T-helper 22 cell (primary cell): ENCODE measurements around the gene PSMD12.
"Not testable (repeated sequence)": the region's sequence is repeated elsewhere in the genome, so short reads cannot be mapped to it uniquely, and the experiment has no call there.

ENCODE experiments used
- DNase-seq: peaks from one replicate; pipeline ENCODE4 v3.0.0-alpha.2; 2020; ENCODE audit warnings: low read depth

The PSMD12 gene

DNA sequence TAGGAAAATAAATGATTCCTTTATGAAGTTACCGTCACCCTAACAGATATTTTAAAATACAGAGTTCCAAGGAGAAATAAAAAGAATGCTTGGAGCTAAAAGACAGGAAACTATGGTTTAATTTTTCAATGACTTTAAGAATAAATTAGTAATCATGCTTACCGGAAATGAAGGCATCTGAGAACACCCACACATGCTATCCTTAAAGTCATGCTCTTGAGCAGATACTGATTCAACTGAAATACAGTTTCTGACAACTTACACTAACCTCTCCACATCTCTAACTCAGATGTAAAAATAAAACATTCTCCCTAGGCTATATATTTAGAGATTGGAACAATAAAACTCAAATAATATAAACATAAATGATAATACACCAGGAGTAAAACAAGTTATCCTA, 7.8 kb downstream of the PSMD12 start:
- DNase-seq: no peak

DNA sequence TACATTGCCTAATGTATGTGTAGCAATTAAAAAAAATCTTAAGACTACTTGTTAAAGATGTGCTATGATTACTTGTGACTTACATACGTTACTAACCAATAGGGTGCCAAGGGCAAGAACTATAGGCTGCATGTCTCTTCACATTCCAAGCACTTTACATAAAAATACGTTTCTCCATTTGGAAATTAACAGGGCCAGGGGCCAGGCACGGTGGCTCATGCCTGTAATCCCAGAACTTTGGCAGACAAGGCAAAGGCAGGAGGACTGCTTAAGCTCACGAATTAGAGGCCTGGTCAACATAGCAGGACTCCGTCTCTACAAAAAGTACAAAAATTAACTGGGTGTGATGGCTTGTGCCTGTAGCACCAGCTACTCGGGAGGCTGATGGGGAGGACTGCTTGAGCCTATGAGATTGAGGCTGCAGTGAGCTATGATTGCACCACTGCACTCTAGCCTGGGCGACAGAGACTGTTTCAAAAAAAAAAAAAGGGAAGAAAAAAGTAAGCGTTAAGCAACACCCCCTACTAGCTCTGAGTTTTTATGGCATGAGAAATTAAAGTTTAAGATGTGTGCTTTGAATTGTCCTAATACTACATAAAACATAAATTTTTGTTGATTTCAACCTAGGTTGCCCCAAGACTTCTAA, 12.3 kb downstream of the PSMD12 start:
- DNase-seq: no peak

DNA sequence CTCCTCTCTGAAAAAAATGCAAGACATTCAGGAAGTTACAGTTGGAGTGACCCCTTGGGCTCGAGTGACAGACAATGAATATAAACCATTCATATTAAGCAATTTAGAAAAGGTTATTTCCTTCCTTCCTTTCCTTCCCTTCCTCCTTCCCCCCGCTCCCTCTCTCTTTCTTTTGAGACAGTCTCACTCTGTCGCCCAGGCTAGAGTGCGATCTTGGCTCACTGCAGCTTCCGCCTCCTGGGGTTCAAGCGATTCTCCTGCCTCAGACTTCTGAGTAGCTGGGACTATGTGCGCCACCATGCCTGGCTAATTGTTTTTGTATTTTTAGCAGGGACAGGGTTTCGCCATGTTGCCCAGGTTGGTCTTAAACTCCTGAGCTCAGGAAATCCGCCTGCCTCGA, 13.2 kb downstream of the PSMD12 start:
- DNase-seq: no peak

DNA sequence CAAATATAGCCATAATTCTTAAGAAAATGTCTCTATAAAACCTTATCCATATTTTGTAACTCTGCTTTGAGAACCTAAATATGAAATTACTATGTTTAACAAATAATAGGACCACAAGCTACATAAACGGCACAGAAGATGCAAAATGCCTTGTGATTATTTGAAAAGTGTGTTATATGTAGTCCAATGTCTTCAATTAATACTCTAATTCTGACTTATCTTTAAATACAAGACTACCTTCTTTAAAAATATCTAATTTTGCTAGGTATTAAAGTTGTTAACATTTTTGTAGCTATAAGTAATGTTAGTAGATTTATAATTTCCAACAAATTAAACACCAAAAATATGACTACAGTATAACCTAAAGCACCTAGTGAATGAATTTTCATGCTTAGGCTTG, 17.0 kb downstream of the PSMD12 start:
- no peak for DNase-seq

DNA sequence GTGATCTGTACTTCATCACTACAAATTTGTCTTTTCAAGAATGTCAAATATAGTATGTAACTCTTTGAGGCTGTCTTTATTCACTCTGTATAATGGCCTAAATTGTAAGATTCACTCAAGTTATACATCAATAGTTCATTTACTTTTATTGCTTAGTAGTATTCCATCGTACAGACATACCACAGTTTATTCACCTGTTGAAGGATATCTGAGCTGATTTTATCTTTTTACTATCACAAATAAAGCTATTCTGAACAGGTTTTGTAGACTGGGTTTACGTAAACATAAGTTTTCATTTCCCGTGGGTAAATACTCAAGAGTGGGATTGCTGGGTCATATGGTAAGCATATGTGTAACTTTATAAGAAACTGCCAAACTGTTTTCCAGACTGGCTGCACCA, 18.6 kb downstream of the PSMD12 start:
- no peak for DNase-seq

DNA sequence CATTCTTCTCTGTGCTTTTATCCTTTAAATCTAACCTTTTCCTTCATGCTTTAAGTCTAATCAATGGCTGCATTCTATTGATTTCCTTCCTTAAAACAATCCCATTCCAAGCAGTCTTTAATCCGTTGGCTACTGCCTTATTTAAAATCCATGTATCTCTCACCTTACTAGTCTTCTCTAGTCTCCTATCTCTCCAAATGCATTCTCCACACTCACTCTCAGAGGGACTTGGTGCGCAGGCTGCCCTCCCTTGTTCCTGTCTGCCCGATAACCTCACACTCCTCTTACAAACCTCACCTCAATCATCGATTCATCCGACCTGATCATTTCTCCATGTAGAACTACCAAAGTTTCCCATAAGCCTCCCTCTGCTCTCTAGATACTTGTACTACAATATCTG, 23.1 kb downstream of the PSMD12 start:
- DNase-seq: no peak

DNA sequence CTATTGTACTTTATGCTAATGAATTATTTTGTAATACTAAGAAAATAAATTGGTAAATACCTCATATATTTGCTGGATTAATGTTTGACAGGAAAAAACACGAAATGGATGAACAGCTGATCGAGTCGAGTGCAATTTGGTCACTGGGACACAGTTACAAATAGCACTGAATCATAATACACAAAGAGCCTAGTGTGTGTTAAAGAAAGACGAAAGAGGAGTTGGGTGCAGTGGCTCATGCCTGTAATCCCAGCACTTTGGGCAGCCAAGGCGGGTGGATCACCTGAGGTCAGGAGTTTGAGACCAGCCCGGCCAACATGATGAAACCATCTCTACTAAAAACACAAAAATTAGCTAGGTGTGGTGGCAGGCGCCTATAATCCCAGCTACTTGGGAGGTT, 28.0 kb downstream of the PSMD12 start:
- DNase-seq: not testable (repeated sequence)

DNA sequence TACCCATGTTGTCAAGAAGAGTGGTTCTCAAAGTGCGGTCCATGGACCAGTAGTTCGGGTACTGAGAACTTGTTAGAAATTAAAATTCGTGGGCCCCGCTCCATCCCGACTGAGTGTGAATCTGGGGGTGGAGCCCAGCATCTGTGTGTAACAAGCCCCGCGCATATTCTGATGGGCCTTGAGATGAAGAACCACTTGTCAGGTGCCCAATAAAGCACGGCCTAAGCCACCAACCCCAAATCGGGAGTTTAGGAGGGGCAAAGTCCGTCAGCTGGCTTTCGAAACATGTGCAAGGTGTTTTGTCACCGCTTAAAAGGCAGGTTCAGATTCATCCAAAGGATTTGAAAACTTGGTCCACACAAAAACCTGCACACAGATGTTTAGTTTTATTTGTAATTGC, 29.5 kb downstream of the PSMD12 start:
- DNase-seq: no peak

DNA sequence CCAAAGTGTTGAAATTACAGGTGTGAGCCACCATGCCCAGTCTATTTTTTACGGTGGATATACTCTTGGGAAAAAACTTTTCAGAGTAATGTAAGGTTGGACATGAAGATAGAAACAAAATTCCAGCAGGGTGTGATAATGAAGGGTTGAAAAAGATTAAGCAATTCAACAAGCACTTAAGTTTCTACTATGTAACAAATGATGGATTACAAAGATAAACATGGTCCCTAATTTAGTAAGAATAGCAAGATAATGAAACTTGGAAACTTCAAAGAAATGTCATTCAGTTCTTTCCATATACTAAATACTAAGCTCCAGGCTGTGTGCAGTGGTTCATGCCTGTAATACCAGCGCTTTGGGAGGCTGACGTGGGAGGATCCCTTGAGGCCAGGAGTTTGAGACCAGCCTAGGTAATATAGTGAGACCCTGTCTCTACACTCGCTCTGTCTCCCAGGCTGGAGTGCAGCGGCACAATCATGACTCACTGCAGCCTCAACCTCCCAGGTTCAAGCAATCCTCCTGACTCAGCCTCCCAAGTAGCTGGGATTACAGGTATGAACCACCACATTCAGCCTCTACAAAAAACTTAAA, 31.0 kb downstream of the PSMD12 start:
- no peak for DNase-seq

DNA sequence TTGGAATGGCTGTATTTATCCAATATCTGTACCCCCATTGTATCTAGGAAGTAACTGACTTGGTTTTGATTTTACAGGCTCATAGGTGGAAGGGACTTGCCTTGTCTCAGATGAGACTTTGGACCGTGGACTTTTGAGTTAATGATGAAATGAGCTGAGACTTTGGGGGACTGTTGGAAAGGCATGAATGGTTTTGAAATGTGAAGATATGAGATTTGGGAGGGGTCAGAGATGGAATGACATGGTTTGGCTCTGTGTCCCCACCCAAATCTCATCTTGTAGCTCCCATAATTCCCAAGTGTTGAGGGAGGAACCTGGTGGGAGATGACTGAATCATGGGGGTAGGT, 34.2 kb downstream of the PSMD12 start:
- DNase-seq: not testable (repeated sequence)

DNA sequence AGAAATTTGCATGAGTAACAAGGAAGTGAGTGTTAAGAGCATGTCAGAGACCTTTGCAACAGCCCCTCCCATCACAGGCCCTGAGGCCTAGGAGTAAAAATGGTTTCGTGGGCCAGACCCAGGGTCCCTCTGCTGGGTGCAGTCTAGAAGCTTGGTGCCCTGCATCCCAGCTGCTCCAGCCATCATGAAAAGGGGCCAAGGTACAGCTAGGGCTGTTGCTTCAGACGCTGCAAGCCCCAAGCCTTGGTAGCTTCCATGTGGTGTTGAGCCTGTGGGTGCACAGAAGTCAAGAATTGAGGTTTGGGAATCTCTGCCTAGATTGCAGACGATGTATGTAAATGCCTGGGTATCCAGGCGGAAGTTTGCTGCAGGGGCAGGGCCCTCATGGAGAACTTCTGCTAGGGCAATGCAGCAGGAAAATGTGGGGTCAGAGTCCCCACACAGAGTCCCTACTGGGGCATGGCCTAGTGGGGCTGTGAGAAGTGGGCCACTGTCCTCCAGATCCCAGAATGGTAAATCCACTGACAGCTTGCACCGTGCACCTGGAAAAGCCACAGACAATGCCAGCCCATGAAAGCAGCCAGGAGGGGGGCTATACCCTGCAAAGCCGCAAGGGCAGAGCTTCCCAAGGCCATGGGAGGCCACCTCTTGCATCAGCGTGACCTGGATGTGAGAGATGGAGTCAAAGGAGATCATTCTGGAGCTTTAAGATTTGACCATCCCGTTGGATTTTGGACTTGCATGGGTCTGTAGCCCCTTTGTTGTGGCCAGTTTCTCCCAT, 34.8 kb downstream of the PSMD12 start:
- not testable (repeated sequence) for DNase-seq

DNA sequence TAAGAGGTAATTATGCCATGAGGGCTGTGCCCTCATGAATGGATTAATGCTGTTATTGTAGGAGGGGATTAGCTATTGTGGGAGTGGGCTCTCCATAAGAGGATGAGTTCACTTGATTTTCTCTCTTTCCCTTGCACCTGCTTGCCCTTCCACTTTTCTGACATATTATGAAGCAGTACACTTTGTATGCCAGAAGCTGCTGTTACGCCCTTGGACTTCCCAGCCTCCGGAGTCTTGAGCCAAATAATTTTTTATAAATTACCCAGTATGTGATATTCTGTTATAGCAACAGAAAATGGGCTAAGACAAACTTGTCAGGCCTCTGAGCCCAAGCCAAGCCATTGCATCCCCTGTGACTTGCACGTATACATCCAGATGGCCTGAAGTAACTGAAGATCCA, 38.4 kb downstream of the PSMD12 start:
- DNase-seq: no peak

DNA sequence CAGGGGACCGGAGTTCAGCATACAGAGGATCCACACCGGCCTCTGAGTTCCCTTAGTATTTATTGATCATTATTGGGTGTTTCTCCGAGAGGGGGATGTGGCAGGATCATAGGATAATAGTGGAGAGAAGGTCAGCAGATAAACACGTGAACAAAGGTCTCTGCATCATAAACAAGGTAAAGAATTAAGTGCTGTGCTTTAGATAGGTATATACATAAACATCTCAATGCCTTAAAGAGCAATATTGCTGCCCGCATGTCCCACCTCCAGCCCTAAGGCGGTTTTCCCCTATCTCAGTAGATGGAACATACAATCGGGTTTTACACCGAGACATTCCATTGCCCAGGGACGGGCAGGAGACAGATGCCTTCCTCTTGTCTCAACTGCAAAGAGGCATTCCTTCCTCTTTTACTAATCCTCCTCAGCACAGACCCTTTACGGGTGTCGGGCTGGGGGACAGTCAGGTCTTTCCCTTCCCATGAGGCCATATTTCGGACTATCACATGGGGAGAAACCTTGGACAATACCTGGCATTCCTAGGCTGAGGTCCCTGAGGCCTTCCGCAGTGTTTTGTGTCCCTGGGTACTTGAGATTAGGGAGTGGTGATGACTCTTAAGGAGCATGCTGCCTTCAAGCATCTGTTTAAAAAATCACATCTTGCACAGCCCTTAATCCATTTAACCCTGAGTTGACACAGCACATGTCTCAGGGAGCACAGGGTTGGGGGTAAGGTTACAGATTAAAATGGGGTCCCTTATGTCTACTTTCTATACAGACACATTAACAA, 39.2 kb downstream of the PSMD12 start:
- not testable (repeated sequence) for DNase-seq

DNA sequence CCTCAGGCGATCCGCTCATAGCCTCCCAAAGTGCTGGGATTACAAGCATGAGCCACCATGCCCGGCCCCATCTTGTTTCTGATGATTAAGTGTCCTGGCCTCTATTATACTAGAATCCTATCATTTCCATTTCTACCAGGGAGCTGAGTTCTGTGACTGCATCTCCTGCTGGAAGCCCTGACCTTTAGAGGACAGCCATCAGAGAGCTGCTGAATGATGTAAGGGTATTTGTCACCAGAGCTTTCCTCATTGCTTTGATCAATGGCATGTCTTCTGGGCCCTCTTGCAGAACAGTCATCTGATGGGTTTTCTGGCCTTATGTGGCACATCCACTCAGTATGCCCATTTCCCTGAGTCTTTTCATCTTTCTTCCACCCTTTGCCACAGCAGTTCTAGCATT, 39.9 kb downstream of the PSMD12 start:
- DNase-seq: no peak

DNA sequence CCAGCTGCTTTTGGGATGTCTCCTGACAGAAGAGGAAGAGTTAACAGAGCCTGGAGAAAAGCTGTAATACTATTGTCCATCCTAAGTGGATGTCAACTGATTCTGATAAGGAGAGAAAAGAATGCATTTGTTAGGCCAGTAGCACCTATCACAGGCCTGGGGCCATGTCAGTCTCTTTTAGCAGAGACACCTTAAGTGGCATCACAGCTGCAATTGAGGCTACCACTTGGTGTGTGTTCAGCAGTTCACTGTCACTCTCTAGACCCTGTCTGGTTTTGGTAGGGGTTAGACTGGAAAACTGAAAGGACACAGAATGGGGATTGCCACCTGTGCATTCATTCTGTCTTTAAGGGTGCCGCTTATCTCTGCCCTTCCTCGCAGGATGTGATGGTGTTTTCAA, 42.0 kb downstream of the PSMD12 start:
- DNase-seq: no peak

DNA sequence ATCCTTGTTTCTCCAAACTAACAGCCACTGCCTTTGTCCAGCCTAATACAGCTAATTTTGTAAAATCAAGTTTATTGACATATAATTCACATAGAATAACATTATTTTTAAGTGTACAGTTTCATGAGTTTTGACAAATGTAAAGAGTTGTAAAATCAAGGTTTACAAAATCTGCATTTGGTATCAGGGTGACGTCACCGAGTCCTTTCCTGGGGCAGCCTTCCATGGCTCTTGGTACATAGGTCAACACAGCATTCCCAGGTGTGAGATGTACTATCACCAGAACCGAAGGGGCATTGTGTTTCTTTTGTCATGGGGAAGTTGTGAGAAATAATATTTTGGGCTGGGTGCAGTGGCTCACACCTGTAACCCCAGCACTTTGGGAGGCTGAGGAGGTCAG, 42.9 kb downstream of the PSMD12 start:
- no peak for DNase-seq

DNA sequence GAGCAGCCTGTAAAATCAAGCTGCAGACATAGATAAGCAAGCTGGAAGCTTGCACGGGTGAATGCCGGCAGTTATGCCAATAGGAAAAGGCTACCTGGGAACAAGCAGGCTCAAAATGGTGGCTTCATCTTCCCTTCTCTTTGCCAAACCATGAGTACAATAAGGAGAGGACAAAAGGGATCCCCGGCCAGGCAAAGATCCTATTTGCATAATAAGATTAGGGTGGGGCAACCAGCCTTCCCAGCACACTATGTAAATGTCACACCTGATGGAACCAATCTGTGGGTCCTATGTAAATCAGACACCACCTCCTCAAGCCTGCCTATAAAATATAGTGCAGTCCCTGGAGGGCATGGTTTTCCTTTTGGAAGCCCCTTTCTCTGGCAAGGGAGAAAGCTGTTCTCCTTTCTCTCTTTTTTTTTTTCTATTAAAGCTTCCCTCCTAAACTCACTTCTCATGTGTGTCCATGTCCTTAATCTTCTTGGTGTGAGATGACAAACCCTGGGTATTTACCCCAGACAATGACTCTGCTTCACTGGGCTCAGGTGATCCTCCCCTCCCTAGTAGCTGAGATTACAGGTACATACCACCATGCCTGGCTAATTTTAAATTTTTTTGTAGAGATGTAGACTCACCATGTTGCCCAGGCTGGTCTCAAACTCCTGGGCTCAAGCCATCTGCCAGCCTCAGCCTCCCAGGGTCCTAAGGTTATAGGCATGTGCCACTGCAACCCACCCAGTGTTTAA, 44.2 kb downstream of the PSMD12 start:
- no peak for DNase-seq

DNA sequence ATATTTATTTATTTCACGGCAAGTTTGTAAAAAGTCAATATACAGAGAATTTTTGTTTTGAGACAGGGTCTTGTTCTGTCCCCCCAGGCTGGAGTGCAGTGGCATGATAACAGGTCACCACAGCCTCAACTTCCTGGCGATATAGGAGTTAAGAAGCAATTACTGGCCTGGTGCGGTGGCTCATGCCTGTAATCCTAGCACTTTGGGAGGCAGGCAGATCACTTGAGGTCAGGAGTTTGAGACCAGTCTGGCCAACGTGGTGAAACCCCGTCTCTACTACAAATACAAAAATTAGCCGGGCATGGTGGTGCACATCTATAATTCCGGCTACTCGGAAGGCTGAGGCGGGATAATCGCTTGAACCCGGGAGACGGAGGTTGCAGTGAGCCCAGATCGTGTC, 44.9 kb downstream of the PSMD12 start:
- DNase-seq: not testable (repeated sequence)

DNA sequence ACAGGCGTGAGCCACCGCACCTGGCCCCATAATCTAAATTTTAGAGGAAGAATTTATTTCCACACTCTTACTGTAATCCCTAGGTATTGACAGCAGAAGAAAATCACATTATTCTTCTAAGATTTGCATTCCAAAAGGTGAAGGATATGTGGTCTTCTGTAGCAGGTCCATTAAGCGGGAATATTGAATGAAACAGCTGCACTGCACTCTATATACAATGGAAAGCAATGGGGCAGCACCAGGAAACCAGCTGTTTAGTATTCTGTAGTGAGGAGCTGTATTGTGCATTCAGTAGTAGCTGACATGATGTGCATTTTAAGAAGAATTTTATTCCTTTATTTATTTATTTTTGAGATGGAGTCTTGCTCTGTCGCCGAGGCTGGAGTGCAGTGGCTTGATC, 49.6 kb downstream of the PSMD12 start:
- no peak for DNase-seq

DNA sequence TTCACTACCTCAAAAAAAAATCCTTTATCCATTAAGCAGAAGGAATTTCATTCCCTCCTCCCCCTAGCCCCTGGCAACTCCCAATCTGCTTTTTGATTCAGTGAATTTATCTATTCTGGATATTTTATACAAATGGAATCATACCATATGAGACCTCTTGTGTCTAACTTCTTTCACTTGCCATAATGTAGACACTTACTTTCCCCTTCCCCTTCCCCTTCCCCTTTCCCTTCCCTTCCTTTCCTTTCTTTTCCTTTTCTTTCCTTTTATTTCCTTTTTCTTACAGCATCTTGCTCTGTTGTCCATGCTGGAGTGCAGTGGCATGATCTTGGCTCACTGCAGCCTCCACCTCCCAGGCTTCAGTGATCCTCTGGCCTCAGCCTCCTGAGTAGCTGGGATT, 50.5 kb downstream of the PSMD12 start:
- no peak for DNase-seq

DNA sequence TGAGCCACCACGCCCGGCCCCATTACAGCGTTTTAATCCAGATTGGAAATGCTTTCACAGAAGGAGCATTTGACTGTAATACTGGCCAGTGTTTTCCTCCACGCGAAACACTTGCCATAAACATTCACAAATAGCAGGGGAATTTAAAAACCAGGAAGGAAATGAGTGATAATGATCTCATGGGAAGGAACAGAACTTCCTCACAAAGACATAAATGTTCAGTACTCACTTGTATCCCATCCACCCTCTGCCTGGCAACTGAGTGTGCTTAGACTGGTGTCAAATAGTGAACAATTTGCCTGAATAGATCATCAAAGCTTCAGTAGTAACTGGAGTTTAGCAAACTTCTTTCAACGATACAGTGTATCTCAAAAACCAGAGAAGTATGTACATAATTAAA, 54.1 kb downstream of the PSMD12 start:
- DNase-seq: no peak

DNA sequence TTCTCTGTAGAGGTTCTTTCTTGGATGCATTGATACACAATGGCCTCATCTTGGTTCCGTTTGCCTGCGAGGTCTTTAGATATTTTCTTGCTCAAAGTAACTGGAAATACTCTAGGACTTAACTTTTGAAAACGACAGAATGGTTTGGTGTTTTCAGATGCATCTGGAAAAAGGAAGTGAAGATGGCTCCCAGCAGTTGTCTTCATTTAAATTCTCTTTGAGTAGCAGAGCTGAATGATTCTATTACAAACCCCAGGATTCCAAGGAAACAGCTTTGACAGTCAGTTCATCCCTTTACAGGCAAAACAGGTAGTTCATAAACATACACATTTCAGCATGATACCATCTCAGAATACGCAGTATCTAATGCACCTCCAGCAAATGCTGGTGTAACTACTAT, 54.8 kb downstream of the PSMD12 start:
- no peak for DNase-seq
